GM12801 (cell line): Measurements from ENCODE around the gene SLC22A17.

Experiments
- TF ChIP-seq, protein P1 (sequence below): IDR thresholded peaks from one replicate; pipeline ENCODE4 v1.5.1; 2011; ENCODE audit warnings: control low read depth; ENCODE audit not compliant: insufficient read length; ENCODE audit errors: extremely low read depth

Gene SLC22A17

DNA sequence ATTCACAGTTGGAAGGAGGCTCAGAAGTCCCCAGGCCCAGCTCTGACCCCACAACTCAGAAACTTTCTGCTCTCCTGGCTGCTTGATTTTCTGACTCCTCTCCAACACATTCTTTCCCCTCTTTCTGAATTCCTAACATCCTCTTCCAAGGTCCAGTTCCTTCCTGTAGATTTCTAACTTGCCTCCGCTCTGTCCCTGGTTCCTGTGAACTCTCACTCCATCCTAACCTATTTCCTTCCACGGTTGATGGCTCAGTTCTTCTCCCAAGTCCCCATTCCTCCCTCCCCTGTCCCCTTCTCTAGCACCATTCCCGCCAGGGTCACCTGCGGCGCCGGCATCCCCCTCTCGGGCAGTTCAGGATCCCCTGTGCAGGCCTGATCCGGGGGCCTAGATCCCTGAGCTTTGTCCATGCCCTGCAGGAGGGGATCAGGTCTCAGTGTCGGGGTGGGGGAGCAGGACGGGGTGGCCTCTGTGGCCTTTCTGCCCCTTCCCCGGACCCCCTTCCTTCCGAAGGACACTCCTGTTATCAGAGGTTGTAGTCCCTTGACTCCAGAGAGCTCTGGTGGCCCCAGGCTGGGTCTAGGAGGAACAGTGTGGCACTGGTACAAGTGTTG, 6.0 kb upstream of the SLC22A17 start:
- TF ChIP-seq, protein P1, sequence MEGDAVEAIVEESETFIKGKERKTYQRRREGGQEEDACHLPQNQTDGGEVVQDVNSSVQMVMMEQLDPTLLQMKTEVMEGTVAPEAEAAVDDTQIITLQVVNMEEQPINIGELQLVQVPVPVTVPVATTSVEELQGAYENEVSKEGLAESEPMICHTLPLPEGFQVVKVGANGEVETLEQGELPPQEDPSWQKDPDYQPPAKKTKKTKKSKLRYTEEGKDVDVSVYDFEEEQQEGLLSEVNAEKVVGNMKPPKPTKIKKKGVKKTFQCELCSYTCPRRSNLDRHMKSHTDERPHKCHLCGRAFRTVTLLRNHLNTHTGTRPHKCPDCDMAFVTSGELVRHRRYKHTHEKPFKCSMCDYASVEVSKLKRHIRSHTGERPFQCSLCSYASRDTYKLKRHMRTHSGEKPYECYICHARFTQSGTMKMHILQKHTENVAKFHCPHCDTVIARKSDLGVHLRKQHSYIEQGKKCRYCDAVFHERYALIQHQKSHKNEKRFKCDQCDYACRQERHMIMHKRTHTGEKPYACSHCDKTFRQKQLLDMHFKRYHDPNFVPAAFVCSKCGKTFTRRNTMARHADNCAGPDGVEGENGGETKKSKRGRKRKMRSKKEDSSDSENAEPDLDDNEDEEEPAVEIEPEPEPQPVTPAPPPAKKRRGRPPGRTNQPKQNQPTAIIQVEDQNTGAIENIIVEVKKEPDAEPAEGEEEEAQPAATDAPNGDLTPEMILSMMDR: no peak

DNA sequence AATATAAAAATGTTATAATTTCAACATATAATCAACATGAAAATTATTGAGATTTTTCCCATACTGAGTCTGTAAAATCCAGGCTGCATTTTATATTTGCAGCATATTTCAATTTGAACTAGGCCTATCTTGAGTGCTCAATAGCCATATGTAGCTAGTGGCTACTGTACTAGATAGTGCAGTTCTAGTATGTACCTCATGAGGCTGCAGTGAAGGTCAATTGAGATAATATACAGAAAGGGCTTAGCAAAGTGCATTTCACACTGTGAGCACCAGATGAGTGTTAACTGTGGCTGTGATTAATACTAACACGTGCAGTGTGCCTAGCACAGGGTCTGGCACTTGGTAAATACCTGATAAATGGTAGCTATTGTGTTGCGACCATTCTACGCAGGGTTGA, 5.4 kb upstream of the SLC22A17 start:
- TF ChIP-seq, protein P1: no peak

DNA sequence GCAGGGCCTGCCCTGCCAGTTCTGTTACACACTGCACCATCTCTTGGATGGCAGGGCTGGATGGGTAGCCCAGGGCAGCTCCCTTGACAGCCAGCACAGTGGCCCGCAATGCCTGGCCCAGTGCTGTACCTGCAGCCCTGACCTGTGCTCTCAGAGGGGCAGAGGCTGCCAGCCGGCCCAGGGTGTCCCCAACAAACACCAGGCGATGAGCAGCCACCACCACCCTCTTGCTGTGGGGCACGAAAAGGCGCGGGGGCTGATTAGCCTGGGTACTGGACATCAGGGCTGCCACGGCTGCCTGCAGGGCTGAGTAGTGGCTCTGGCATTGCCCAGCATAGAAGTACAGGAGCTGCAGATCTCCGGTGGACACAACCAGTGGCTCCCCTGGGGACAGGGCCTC, 4.6 kb upstream of the SLC22A17 start:
- TF ChIP-seq, protein P1: no peak

DNA sequence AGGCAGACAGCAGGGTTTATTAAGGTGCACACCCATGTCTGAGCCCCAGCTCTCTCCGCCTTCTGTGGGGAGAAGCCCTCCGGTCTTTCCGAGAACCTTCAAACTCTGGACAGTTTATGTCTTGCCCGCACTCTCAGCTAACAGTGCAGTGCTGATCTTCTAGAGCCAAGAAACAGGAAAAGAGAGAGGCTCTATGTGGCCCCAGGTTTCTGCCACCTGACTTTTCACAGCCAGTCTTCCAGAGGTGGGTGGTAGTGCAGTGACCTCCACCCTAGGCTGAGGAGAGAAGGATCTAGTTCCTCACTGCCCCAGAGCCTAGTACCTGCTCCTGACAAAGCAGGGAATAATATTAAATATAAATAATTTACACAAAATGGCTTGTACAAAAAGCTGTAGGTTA, 4.0 kb upstream of the SLC22A17 start:
- TF ChIP-seq, protein P1: no peak

DNA sequence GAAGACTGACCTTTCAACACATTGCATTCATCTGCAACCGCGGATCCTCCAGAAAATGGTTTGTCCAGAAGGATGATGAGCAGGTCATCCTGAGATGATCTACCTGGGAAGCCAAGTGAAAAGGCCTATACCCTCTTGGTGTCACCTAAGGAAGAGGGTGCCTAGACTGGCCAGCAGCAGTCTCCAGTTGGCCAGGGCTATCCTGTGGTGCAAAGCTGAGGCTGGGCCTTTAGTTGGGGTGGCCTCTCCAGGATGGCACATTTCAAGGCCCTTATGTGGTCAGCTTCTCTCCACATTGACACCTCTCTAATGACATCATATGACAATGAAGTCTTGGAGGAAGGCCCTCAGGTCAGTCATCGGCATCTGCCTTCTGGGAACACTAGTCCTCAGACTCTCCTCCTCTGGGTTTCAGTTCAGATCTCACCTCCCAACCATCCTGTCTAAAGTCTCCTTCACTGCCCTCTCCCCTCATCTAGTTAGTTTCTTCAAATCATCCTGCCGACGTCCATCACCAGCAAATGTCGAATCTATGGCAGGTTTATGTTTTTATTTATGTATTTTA, 3.3 kb upstream of the SLC22A17 start:
- TF ChIP-seq, protein P1: no peak

DNA sequence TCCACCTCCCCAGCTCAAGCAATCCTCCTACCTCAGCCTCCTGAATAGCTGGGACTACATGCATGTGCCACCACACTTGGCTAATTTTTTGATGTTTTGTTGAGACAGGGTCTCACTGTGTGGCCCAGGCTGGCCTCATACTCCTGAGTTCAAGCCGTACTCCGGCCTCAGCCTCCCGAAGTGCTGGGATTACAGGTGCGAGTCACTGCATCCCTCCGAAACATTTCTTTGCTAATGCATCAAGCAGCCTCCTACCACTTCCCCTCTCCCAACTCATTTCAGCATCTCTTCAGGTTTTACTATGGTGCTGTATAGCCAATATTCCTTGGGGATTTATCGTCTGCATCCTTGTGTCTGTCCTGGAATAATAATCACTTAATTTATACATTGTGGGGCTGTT, 2.3 kb upstream of the SLC22A17 start:
- TF ChIP-seq, protein P1: no peak

DNA sequence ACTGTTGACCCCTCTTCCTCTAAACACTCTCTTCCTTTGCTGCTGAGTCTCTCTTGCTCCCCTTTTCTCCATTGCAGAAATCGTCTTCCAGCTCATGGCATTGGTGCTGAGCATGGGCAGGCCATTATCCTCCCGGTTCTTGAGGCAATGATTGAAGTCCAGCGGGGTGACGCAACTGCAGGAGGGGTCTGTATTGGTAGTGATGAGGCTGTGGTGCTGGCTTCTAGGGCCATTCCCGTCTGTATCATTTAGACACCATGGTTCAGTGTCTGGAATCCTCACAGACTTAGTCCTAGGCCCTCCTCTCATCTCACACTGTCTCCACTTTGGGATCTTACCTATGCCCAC, 720 bp upstream of the SLC22A17 start:
- TF ChIP-seq, protein P1: no peak
